Activated naive CD8-positive, alpha-beta T cell treated with anti-CD3 and anti-CD28 coated beads, Interleukin-2, amount 50 U/mL, for 24 hours (primary cell): ENCODE results near the gene KLF13.

Source experiments
- ATAC-seq: fragments of 150-1000 bp; cut with Tn5 transposase; one replicate; pipeline ENCODE4 v1.10.0; 2021
- DNase-seq: peaks from one replicate; pipeline ENCODE4 v3.0.0; 2021
- H3K27ac Mint-ChIP-seq: one replicate; pipeline ENCODE4 v1.8.0; 2021; ENCODE audit warnings: mild to moderate bottlenecking, mixed read lengths
- H3K27me3 Mint-ChIP-seq: one replicate; pipeline ENCODE4 v1.8.0; 2021; ENCODE audit warnings: mixed read lengths
- H3K36me3 Mint-ChIP-seq: one replicate; pipeline ENCODE4 v1.8.0; 2021; ENCODE audit warnings: low read depth, mixed read lengths
- H3K4me1 Mint-ChIP-seq: one replicate; pipeline ENCODE4 v1.8.0; 2021; ENCODE audit warnings: mixed read lengths
- H3K4me3 Mint-ChIP-seq: one replicate; pipeline ENCODE4 v1.8.0; 2021; ENCODE audit warnings: mild to moderate bottlenecking, moderate library complexity, mixed read lengths
- H3K9me3 Mint-ChIP-seq: one replicate; pipeline ENCODE4 v1.8.0; 2021; ENCODE audit warnings: mixed read lengths

The KLF13 gene

DNA sequence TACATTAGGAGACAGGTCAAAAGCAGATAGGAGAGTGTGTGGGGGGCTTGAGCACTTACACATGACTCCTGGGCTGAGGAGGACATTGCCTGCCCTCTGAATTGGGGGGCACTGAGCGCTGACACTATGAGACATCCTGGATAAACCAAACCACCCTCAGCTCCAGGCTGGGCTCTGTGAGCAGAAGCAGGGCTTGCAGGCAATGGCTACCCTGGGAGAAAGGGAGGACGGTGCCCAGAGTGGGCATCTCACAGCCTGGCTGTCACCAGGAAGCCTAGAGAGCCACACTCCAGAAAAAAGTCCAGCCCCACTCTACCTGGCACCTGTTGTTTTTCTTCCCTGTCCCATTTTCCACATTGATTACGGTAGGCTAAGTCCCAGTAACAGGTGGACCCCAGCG, 8.2 kb upstream of the KLF13 start:
- Mint-ChIP-seq H3K27me3 (no peaks in the 10 kb centered on the region), H3K9me3 (peaks cover 9% of the 10 kb centered on the region), H3K4me1 (peaks cover 36% of the 10 kb centered on the region), H3K27ac (no peak overlapping the region), H3K4me3 (no peak overlapping the region), H3K36me3 (no peaks in the 10 kb centered on the region)
- DNase-seq (no peak), ATAC-seq (no peak)

GRCh38 chr15:31320022-31320421, 6.6 kb upstream of the KLF13 start:
- DNase-seq (no peak), ATAC-seq (no peak)
- no peaks in the 10 kb centered on the region for H3K27me3 Mint-ChIP-seq
- H3K36me3 Mint-ChIP-seq: no peaks in the 10 kb centered on the region
- H3K9me3 Mint-ChIP-seq: peaks cover 9% of the 10 kb centered on the region
- H3K27ac Mint-ChIP-seq: no peak overlapping the region
- no peak overlapping the region for H3K4me3 Mint-ChIP-seq
- H3K4me1 Mint-ChIP-seq: peaks cover 51% of the 10 kb centered on the region

- Mint-ChIP-seq H3K4me3 (no peak overlapping the region), H3K27ac (no peak overlapping the region), H3K27me3 (no peaks in the 10 kb centered on the region), H3K4me1 (peaks cover 52% of the 10 kb centered on the region), H3K9me3 (peaks cover 9% of the 10 kb centered on the region), H3K36me3 (no peaks in the 10 kb centered on the region)
- ATAC-seq: no peak
- no peak for DNase-seq
These were observed 5.2 kb upstream of the KLF13 start for GRCh38 chr15:31321418-31321817.

DNA sequence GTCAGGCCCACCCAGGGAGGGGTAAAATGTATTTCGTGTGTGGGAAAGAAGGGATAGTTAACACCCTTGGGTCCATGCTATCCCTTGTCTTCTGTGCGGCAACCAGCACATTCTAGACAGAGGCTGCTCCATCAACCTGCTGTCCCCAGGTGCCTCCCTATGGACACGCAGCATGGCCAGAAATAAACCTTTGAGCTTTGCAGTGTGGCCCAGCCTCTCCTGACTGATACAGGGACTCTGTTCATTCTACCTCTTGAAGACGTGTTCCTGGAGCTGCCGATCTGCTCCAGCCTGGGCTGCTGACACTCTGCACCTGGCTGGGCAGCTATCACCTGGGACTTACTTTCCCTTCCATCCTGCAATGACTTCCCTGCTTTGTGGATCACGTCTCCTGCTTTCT, 4.1 kb upstream of the KLF13 start:
- Mint-ChIP-seq H3K4me3 (no peak overlapping the region), H3K9me3 (peaks cover 9% of the 10 kb centered on the region), H3K36me3 (no peaks in the 10 kb centered on the region), H3K4me1 (peaks cover 43% of the 10 kb centered on the region), H3K27me3 (no peaks in the 10 kb centered on the region), H3K27ac (no peak overlapping the region)
- ATAC-seq: no peak
- DNase-seq: no peak

GRCh38 chr15:31323627-31324026, 3.0 kb upstream of the KLF13 start:
- peaks cover 44% of the 10 kb centered on the region for H3K4me1 Mint-ChIP-seq

DNA sequence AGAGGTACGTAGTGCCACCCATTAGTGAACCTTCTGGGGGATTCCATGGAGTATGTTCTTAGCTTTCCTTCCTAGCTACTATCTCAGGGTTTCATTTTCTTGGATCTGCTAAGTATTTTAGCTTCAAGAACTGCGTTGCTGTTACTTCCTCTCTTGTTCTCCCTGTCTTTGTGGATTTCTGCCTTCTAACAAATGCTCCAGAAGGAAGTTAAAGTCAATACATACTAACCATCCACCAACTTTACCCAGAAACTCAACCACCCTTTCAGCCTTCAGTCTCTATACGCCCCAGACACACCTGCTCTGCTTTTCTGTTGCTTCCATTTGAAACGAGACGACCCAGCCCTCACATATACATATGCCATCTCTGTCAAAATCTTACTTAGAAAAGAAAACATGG, 2.4 kb upstream of the KLF13 start:
- peaks cover 49% of the 10 kb centered on the region for H3K4me1 Mint-ChIP-seq
- ATAC-seq: no peak
- no peaks in the 10 kb centered on the region for H3K27me3 Mint-ChIP-seq
- H3K9me3 Mint-ChIP-seq: peaks cover 9% of the 10 kb centered on the region
- DNase-seq: no peak
- peak overlapping the region; percentile 84 for H3K27ac Mint-ChIP-seq
- H3K36me3 Mint-ChIP-seq: peaks cover 6% of the 10 kb centered on the region
- peak overlapping the region; percentile 84 for H3K4me3 Mint-ChIP-seq

More at GRCh38 chr15:31323627-31324026, 3.0 kb upstream of the KLF13 start:
- H3K4me3 Mint-ChIP-seq: no peak overlapping the region
- no peaks in the 10 kb centered on the region for H3K27me3 Mint-ChIP-seq
- peaks cover 2% of the 10 kb centered on the region for H3K36me3 Mint-ChIP-seq
- peaks cover 9% of the 10 kb centered on the region for H3K9me3 Mint-ChIP-seq
- peak overlapping the region; percentile 84 for H3K27ac Mint-ChIP-seq
- DNase-seq: no peak
- ATAC-seq: no peak

GRCh38 chr15:31324806-31325594, 1.6 kb upstream of the KLF13 start:
- Mint-ChIP-seq H3K36me3 (peaks cover 6% of the 10 kb centered on the region), H3K9me3 (peaks cover 9% of the 10 kb centered on the region), H3K4me1 (peaks cover 48% of the 10 kb centered on the region), H3K4me3 (peak overlapping the region; percentile 84), H3K27me3 (no peaks in the 10 kb centered on the region), H3K27ac (peak overlapping the region; percentile 84)
- DNase-seq (no peak), ATAC-seq (no peak)

DNA sequence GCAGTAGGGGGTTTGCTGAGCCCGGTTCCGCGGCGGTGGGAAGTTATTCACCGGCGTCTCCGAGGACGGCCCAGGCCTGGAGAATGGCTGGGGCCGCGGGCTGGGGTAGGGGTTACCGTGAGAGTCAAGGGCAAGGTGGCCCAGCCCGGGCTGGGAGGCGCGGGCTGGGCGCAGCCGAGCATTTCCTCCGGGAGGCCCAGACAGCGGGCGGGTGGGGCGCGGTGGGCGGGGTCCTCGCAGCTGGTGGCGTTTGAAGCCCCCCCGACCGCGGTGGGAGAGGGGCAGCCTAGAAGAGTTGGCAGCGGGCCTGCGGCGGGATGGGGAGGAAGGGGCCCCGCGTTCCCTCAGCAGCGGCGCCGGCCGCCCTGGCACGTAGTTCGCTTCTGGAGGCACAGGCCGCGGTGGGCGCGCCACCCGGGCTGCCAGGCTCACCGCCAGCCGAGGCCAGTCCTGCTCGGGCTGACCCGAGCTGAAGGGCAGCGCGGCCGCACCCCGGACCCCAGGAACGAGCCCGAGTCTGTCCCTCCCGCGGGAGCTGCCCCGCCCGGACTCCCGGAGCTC, 960 bp upstream of the KLF13 start:
- Mint-ChIP-seq H3K36me3 (peaks cover 9% of the 10 kb centered on the region), H3K4me3 (peak overlapping the region; percentile 84), H3K9me3 (peaks cover 9% of the 10 kb centered on the region), H3K27me3 (no peaks in the 10 kb centered on the region), H3K27ac (peak overlapping the region; percentile 84), H3K4me1 (peaks cover 50% of the 10 kb centered on the region)
- DNase-seq (peak; percentile 63), ATAC-seq (peak; percentile 1)

- peak overlapping the region; percentile 49 for H3K27ac Mint-ChIP-seq
- peaks cover 64% of the 10 kb centered on the region for H3K4me1 Mint-ChIP-seq
- peak; percentile 45 for ATAC-seq
- H3K4me3 Mint-ChIP-seq: peak overlapping the region; percentile 65
- DNase-seq: no peak
- H3K36me3 Mint-ChIP-seq: peaks cover 12% of the 10 kb centered on the region
- H3K27me3 Mint-ChIP-seq: no peaks in the 10 kb centered on the region
- no peaks in the 10 kb centered on the region for H3K9me3 Mint-ChIP-seq
These were observed 437 bp downstream of the KLF13 start for GRCh38 chr15:31326875-31327668.

- H3K36me3 Mint-ChIP-seq: peaks cover 12% of the 10 kb centered on the region
- H3K4me1 Mint-ChIP-seq: peaks cover 68% of the 10 kb centered on the region
- no peaks in the 10 kb centered on the region for H3K27me3 Mint-ChIP-seq
- peak; percentile 62 for DNase-seq
- ATAC-seq: no peak
- H3K27ac Mint-ChIP-seq: peak overlapping the region; percentile 93
- peak overlapping the region; percentile 96 for H3K4me3 Mint-ChIP-seq
- H3K9me3 Mint-ChIP-seq: no peaks in the 10 kb centered on the region
These were observed 1.2 kb downstream of the KLF13 start for GRCh38 chr15:31327669-31328427.

DNA sequence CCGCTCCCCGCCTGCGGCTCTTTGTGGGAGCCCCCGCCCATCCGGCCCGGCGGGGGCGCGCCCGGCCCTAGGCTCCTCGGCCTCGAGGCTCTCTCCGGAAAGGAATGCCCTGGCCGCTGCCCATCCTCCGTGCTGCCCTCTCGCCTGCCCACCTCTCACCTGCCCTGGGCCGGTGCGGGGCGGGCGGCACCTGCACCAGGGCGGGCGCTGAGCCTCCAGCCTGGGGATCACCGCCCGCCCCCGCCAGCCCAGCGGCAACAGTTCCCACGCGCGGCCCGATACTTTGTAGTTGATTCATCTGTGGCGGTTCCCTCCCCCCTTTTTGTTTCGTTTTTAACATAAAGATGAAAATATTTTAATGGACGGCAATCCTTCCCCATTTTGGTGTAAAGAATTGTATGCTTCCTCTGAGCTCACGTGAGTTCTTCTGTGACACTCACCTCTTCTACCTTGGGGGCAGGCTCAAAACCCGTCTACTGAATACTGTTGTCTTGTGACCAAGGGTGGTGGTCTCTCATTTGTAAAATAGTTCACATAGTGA, 1.9 kb downstream of the KLF13 start:
- Mint-ChIP-seq H3K27me3 (no peaks in the 10 kb centered on the region), H3K4me1 (peaks cover 68% of the 10 kb centered on the region), H3K27ac (peak overlapping the region; percentile 93), H3K9me3 (no peaks in the 10 kb centered on the region), H3K4me3 (peak overlapping the region; percentile 96), H3K36me3 (peaks cover 12% of the 10 kb centered on the region)
- peak; percentile 81 for DNase-seq
- no peak for ATAC-seq

GRCh38 chr15:31328969-31329639, 2.5 kb downstream of the KLF13 start:
- no peaks in the 10 kb centered on the region for H3K27me3 Mint-ChIP-seq
- peaks cover 12% of the 10 kb centered on the region for H3K36me3 Mint-ChIP-seq
- peak overlapping the region; percentile 96 for H3K4me3 Mint-ChIP-seq
- no peaks in the 10 kb centered on the region for H3K9me3 Mint-ChIP-seq
- H3K27ac Mint-ChIP-seq: peak overlapping the region; percentile 93
- peaks cover 69% of the 10 kb centered on the region for H3K4me1 Mint-ChIP-seq
- DNase-seq: peak; percentile 53
- no peak for ATAC-seq

DNA sequence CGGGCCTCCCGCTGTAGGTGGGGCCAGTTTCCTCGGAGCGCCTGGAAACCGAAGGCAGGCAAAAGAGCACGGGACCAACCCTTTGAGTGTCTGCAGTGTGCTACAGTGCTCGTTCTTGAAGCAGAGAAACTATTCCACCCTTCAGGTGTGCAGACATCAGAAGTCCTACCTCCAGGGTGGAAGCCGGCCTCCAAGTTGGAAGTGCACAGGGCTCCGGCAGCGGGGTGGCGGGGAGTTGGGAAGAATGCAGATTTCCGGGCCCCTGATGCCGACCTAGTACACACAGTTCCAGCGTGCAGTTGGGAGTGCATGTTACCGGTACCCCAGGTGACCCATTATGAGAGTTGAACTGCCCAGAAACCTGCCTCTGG, 3.0 kb downstream of the KLF13 start:
- Mint-ChIP-seq H3K4me3 (peak overlapping the region; percentile 96), H3K4me1 (peaks cover 68% of the 10 kb centered on the region), H3K9me3 (no peaks in the 10 kb centered on the region), H3K36me3 (peaks cover 12% of the 10 kb centered on the region), H3K27ac (peak overlapping the region; percentile 93), H3K27me3 (no peaks in the 10 kb centered on the region)
- DNase-seq: no peak
- no peak for ATAC-seq
